Activated naive CD4-positive, alpha-beta T cell treated with anti-CD3 and anti-CD28 coated beads, Interleukin-2, amount 10 ng/mL, durations not matched to agents 5 hours and 36 hours (primary cell): ENCODE results near the gene KNCN. TPM values are rescaled to one million over a fixed set of nuclear protein-coding genes. Genes with fewer than 3 reads are reported as not detected.

ENCODE experiments used
- total RNA-seq, 2 experiments: library from RNA; stranded (reverse); gene quantifications; one replicate each; pipeline ENCODE4 v1.2.3, GENCODE V29; 2021

The KNCN gene
- total RNA-seq: not detected

GRCh38 chr1:46551597-46552095, at the start of gene KNCN:
Gene KNCN, minus strand, starts transcription at chr1:46551647. Its CDS starts 432 bp downstream, at chr1:46551215.

Other genes starting within 250 kb of the KNCN start
- 10 to 100 TPM; 38.7 to 39.2 TPM for gene LRRC41, start 248.0 kb downstream of the KNCN start, total RNA-seq
- 100 to 1,000 TPM; 260 to 268 TPM for gene UQCRH, start 247.9 kb downstream of the KNCN start, total RNA-seq
- gene NSUN4, start 210.8 kb downstream of the KNCN start, total RNA-seq: 10 to 100 TPM; 20.5 to 21.6 TPM
- gene FAAH, start 157.3 kb downstream of the KNCN start, total RNA-seq: 1 to 10 TPM; 3.5 to 6.2 TPM
- under 1 TPM in 1 of 2 experiments, not detected in 1; 0.10 TPM for gene DMBX1, start 61.8 kb downstream of the KNCN start, total RNA-seq
- gene MKNK1, start 52.6 kb upstream of the KNCN start, total RNA-seq: 10 to 100 TPM; 58.9 to 59.6 TPM
- 10 to 100 TPM; 22.3 to 22.4 TPM for gene MOB3C, start 65.2 kb upstream of the KNCN start, total RNA-seq
- gene ATPAF1, start 116.7 kb upstream of the KNCN start, total RNA-seq: 10 to 100 TPM; 37.2 to 41.3 TPM
- not detected for gene TEX38, start 120.2 kb upstream of the KNCN start, total RNA-seq
- gene EFCAB14, start 167.5 kb upstream of the KNCN start, total RNA-seq: 10 to 100 TPM; 79.2 to 80.1 TPM
- gene CYP4B1, start 247.4 kb upstream of the KNCN start, total RNA-seq: not detected